Endothelial cell of umbilical vein (primary cell): ENCODE data around the gene TADA2B. TPM values are rescaled to one million over a fixed set of nuclear protein-coding genes. Genes with fewer than 3 reads are reported as not detected.

Source experiments
- BruUV-seq: library from RNA; stranded (reverse); fragments of 400-500 nt; replicated peaks from 2 replicates; lab custom pipeline; 2021; lab: Mats Ljungman, UMichigan
- CTCF ChIA-PET: fragments of 300-600, 350-600 bp; sonication (Branson Sonifier 250); formaldehyde crosslinking; loops from one replicate; lab custom pipeline; 2021; ENCODE audit warnings: antibody characterized with exemption, inconsistent platforms; lab: Charles Lee
- POLR2A ChIA-PET: fragments of 300-600, 350-600 bp; sonication (Branson Sonifier 250); formaldehyde crosslinking; loops from one replicate; lab custom pipeline; 2021; ENCODE audit warnings: antibody characterized with exemption, inconsistent platforms; lab: Charles Lee
- DNase-seq: peaks from one replicate; pipeline ENCODE4 v3.0.0-alpha.2; 2011; ENCODE audit warnings: low read depth, low spot score
- FAIRE-seq: peaks from 2 replicates; lab custom pipeline; 2011; peaks lifted over from hg19 to GRCh38; lab: Jason Lieb, UNC
- H2AFZ ChIP-seq: 2 replicates; pipeline ENCODE4 v1.6.0; 2012; ENCODE audit warnings: low read depth, low read length, control low read depth, inconsistent platforms
- H3K27ac ChIP-seq: 2 replicates; pipeline ENCODE4 v1.5.1; 2011; ENCODE audit warnings: low read depth, mild to moderate bottlenecking, control low read depth, low read length, moderate library complexity; ENCODE audit not compliant: insufficient read depth
- H3K27me3 ChIP-seq, 2 experiments: 2 replicates each; pipeline versions ENCODE4 v1.6.0 to v1.6.1; 2011; ENCODE audit warnings: low read length in 2 of 2, mixed read lengths in 1 of 2; ENCODE audit not compliant: control insufficient read depth in 2 of 2, insufficient read depth in 2 of 2
- H3K36me3 ChIP-seq, 2 experiments: 2 replicates in 1 of 2; 3 replicates in 1 of 2; pipeline ENCODE4 v1.5.1; 2011; ENCODE audit warnings: low read length in 2 of 2, mild to moderate bottlenecking in 1 of 2, moderate library complexity in 1 of 2; ENCODE audit not compliant: control insufficient read depth in 2 of 2, insufficient read depth in 2 of 2; ENCODE audit errors: extremely low read depth in 1 of 2
- H3K4me1 ChIP-seq: 3 replicates; pipeline ENCODE4 v1.5.1; 2011; ENCODE audit warnings: mild to moderate bottlenecking, low read length; ENCODE audit not compliant: control insufficient read depth, insufficient read depth; ENCODE audit errors: extremely low read depth
- H3K4me2 ChIP-seq: 2 replicates; pipeline ENCODE4 v1.6.1; 2011; ENCODE audit warnings: low read length, control low read depth, mixed read lengths; ENCODE audit not compliant: insufficient read depth
- H3K4me3 ChIP-seq, 3 experiments: fragments of 200-600 bp in 1 of 3; sonication (generic), shearing (Covaris generic) in 1 of 3; replicated peaks in 1 of 3; 2 replicates each; pipeline ENCODE4 v1.5.1; 2011 to 2016; ENCODE audit warnings: control low read depth in 3 of 3, low read length in 3 of 3, mild to moderate bottlenecking in 2 of 3, inconsistent platforms in 1 of 3, low read depth in 1 of 3, moderate library complexity in 1 of 3; ENCODE audit not compliant: insufficient read depth in 1 of 3
- H3K79me2 ChIP-seq: 2 replicates; pipeline ENCODE4 v1.6.0; 2012; ENCODE audit warnings: low read length, inconsistent platforms; ENCODE audit not compliant: control insufficient read depth, insufficient read depth
- H3K9ac ChIP-seq: replicated peaks from 2 replicates; pipeline ENCODE3; 2011; ENCODE audit warnings: low read length, control low read depth; ENCODE audit not compliant: insufficient read depth; ENCODE audit errors: extremely low read depth
- H3K9me1 ChIP-seq: replicated peaks from 3 replicates; pipeline ENCODE4 v1.6.0; 2011; ENCODE audit warnings: mild to moderate bottlenecking, low read length; ENCODE audit not compliant: control insufficient read depth, insufficient read depth; ENCODE audit errors: extremely low read depth
- H3K9me3 ChIP-seq: replicated peaks from 2 replicates; pipeline ENCODE4 v1.5.1; 2012; ENCODE audit warnings: low read length, inconsistent platforms; ENCODE audit not compliant: control insufficient read depth, insufficient read depth
- H4K20me1 ChIP-seq: replicated peaks from 2 replicates; pipeline ENCODE3; 2011; ENCODE audit warnings: mild to moderate bottlenecking, low read length; ENCODE audit not compliant: control insufficient read depth, insufficient read depth; ENCODE audit errors: extremely low read depth
- EZH2 ChIP-seq: IDR thresholded peaks from 2 replicates; pipeline ENCODE4 v1.6.1; 2012; ENCODE audit warnings: borderline replicate concordance, low read depth, mild to moderate bottlenecking, moderate library complexity, low read length, inconsistent platforms; ENCODE audit not compliant: severe bottlenecking
- POLR2A ChIP-seq: IDR thresholded peaks from 2 replicates; pipeline ENCODE4 v1.6.1; 2012; ENCODE audit warnings: low read depth, mild to moderate bottlenecking, control low read depth, low read length
- POLR2AphosphoS5 ChIP-seq: IDR thresholded peaks from 2 replicates; pipeline ENCODE4 v1.6.1; 2012; ENCODE audit warnings: low read depth, mild to moderate bottlenecking, control low read depth, low read length, moderate library complexity; ENCODE audit not compliant: insufficient read depth
- dilution Hi-C: fragments of 300-500 bp; cut with MboI; formaldehyde crosslinking; loops from one replicate; pipeline ENCODE4 v1.15.0; 2019; ENCODE audit warnings: low sequenced_read_pairs; ENCODE audit not compliant: extremely low pct_ligation_motif_present
- intact Hi-C: fragments of 100-400 bp; cut with micrococcal nuclease; formaldehyde crosslinking; loops from one replicate; pipeline ENCODE4 v1.10.0; 2022
- polyA plus RNA-seq, 4 experiments: library from polyadenylated mRNA; depleted of rRNA in 3 of 4; stranded (reverse) in 3 of 4; unstranded in 1 of 4; fragments of >200 nt; gene quantifications; 2 replicates each; pipeline versions ENCODE4 v1.2.1 to v1.2.3, GENCODE V29; 2011 to 2012; ENCODE audit warnings: missing spikeins in 1 of 4
- total RNA-seq: library from RNA; stranded (reverse); gene quantifications from 2 replicates; pipeline ENCODE4 v1.2.3, GENCODE V29; 2021

TADA2B gene
- total and polyA plus RNA-seq, 2 donors (not counting 3 experiments of a cell fraction or from before 2014, with no cell fraction given), result 5.5 to 11.5 TPM

- no peak for DNase-seq
- Histone ChIP-seq H3K79me2 (no peaks in the 10 kb centered on the region), H3K4me2 (no peak overlapping the region), H3K36me3 (no peaks in the 10 kb centered on the region), H3K9me3 (no peaks in the 10 kb centered on the region), H3K27ac (no peak overlapping the region), H3K9ac (no peak overlapping the region), H2AFZ (no peak overlapping the region), H3K4me3 (no peak overlapping the region), H3K9me1 (no peaks in the 10 kb centered on the region), H3K27me3 (no peaks in the 10 kb centered on the region), H4K20me1 (no peaks in the 10 kb centered on the region), H3K4me1 (peaks cover 8% of the 10 kb centered on the region)
- POLR2A ChIA-PET, result no interaction called here
- CTCF ChIA-PET, result interaction anchor here (1.2 to 1.8 kb wide), 3 partner anchors 53 to 231 kb away, joined by 3 to 4 read pairs (median 3); partner anchors contain the start of gene TADA2B
- dilution Hi-C loops, result no loop called here
- no TSS peak for BruUV-seq
- intact Hi-C loops, result loop anchor here (5.0 kb wide), 1 partner anchor 53 kb away; no protein-coding TSS in a partner anchor
- FAIRE-seq, result no peak
- TF ChIP-seq POLR2A, result no peak
These were observed 61.3 kb downstream of the TADA2B start for GRCh38 chr4:7104366-7105031.

- Histone ChIP-seq H3K9ac (no peak overlapping the region), H3K9me1 (no peaks in the 10 kb centered on the region), H3K27ac (no peak overlapping the region), H3K4me1 (peaks cover 8% of the 10 kb centered on the region), H3K36me3 (no peaks in the 10 kb centered on the region), H3K79me2 (no peaks in the 10 kb centered on the region), H3K4me3 (no peak overlapping the region), H3K9me3 (no peaks in the 10 kb centered on the region), H2AFZ (no peak overlapping the region), H3K4me2 (no peak overlapping the region), H3K27me3 (no peaks in the 10 kb centered on the region), H4K20me1 (no peaks in the 10 kb centered on the region)
- TF ChIP-seq EZH2, result no peak
- no peak for TF ChIP-seq POLR2AphosphoS5
- ChIA-PET POLR2A (no interaction called here), CTCF (interaction anchor here (1.4 kb wide), 1 partner anchor 52 kb away, joined by 3 read pairs; no protein-coding TSS in a partner anchor)
- intact Hi-C loops (no loop called here), dilution Hi-C loops (no loop called here)
- DNase-seq (no peak), FAIRE-seq (no peak)
- BruUV-seq, result no TSS peak
These were observed 62.1 kb downstream of the TADA2B start for GRCh38 chr4:7105276-7105675.
